Measurements from ENCODE around the gene NKAPD1.
"Not testable (repeated sequence)": the region's sequence is repeated elsewhere in the genome, so short reads cannot be mapped to it uniquely, and the experiment has no call there.

Gene NKAPD1

DNA sequence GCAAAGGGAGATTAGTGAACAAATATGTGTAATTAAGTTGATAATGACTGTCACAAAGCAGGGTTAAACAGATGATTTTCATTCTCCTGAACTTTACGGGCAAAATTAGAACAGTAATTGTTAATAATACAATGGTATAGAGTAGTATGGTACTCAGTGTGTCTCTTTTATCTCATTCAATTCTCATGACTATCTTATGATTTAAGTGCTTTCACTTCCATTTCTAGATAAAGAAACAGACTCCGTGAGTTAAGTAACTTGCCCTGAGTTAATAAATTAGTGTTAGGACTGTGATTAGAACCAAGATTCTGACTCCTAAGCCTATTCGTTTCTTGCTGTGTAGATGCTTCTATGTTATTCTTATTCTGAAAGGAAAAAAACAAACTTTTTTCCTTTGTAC is 22.3 kb upstream of the NKAPD1 start:
- Mint-ChIP-seq H3K4me3 (no peak overlapping the region), H3K4me1 (peaks cover 38% of the 10 kb centered on the region), H3K27me3 (no peaks in the 10 kb centered on the region), H3K36me3 (peaks cover 39% of the 10 kb centered on the region), H3K9me3 (no peaks in the 10 kb centered on the region), H3K27ac (no peak overlapping the region)

DNA sequence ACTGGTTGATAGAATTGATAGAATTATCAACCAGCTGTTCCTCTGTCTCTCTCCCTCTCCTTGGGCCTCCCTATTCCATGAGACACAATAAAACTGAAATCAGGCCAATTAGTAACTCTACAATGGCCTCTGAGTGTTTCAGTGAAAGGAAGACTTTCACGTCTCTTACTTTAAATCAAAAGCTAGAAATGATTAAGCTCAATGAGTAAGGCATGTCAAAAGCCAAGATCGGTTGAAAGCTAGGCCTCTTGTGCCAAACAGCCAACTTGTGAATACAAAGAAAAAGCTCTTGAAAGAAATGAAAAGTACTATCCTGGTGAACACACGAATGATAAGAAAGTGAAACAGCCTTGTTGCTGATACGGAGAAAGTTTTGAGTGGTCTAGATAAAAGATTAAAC is 16.9 kb upstream of the NKAPD1 start:
- peaks cover 18% of the 10 kb centered on the region for H3K36me3 Mint-ChIP-seq
- H3K27me3 Mint-ChIP-seq = no peaks in the 10 kb centered on the region
- H3K27ac Mint-ChIP-seq = peak overlapping the region; percentile 41
- no peaks in the 10 kb centered on the region for H3K9me3 Mint-ChIP-seq
- H3K4me1 Mint-ChIP-seq = peaks cover 7% of the 10 kb centered on the region
- no peak overlapping the region for H3K4me3 Mint-ChIP-seq

- no peaks in the 10 kb centered on the region for H3K9me3 Mint-ChIP-seq
- peaks cover 7% of the 10 kb centered on the region for H3K4me1 Mint-ChIP-seq
- no peak overlapping the region for H3K4me3 Mint-ChIP-seq
- no peak overlapping the region for H3K27ac Mint-ChIP-seq
- H3K27me3 Mint-ChIP-seq = no peaks in the 10 kb centered on the region
- peaks cover 18% of the 10 kb centered on the region for H3K36me3 Mint-ChIP-seq
Observed at GRCh38 chr11:112058103-112058502, 16.0 kb upstream of the NKAPD1 start.

- H3K27me3 Mint-ChIP-seq = no peaks in the 10 kb centered on the region
- H3K27ac Mint-ChIP-seq = no peak overlapping the region
- H3K9me3 Mint-ChIP-seq = no peaks in the 10 kb centered on the region
- H3K4me1 Mint-ChIP-seq = no peaks in the 10 kb centered on the region
- H3K36me3 Mint-ChIP-seq = peaks cover 4% of the 10 kb centered on the region
- H3K4me3 Mint-ChIP-seq = no peak overlapping the region
Observed at GRCh38 chr11:112062923-112063322, 11.2 kb upstream of the NKAPD1 start.

DNA sequence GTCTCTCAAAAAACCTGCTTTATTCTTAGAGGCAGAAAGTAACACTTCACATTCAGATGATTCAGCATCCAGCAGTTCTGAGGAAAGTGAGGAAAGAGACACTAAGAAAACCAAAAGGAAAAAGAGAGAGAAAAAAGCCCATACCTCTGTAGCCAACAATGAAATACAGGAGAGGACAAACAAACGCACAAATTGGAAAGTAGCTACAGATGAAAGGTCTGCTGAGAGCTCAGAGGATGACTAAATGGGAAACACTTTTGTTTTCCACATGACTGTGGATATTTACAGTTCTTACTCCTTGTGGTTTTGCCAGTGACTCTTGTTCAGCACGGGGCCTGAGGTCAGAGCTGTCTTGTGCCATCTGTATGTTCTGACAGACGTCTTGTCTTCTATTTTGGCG is 8.6 kb downstream of the NKAPD1 start:
- peaks cover 25% of the 10 kb centered on the region for H3K36me3 Mint-ChIP-seq
- H3K4me1 Mint-ChIP-seq = peaks cover 36% of the 10 kb centered on the region
- no peaks in the 10 kb centered on the region for H3K9me3 Mint-ChIP-seq
- H3K27me3 Mint-ChIP-seq = no peaks in the 10 kb centered on the region
- no peak overlapping the region for H3K4me3 Mint-ChIP-seq
- peak overlapping the region; percentile 82 for H3K27ac Mint-ChIP-seq

GRCh38 chr11:112085822-112086421 is 11.8 kb downstream of the NKAPD1 start:
- peak overlapping the region; percentile 100 for H3K27ac Mint-ChIP-seq
- peaks cover 57% of the 10 kb centered on the region for H3K4me1 Mint-ChIP-seq
- H3K36me3 Mint-ChIP-seq = peaks cover 41% of the 10 kb centered on the region

GRCh38 chr11:112086422-112087191 is 12.5 kb downstream of the NKAPD1 start, which contains the start of the genes SDHD and TIMM8B:
TSS of gene SDHD (plus strand) at chr11:112086873. CDS start at chr11:112086908, 35 bp downstream.
TSS of gene TIMM8B (minus strand) at chr11:112086756. CDS start at chr11:112086723, 33 bp downstream.
- Mint-ChIP-seq H3K36me3 (peaks cover 48% of the 10 kb centered on the region), H3K4me1 (peaks cover 63% of the 10 kb centered on the region), H3K4me3 (peak within 1 kb of the TSS; percentile 100)

More at GRCh38 chr11:112085822-112086421, 11.8 kb downstream of the NKAPD1 start:
- Mint-ChIP-seq H3K9me3 (no peaks in the 10 kb centered on the region), H3K4me3 (peak overlapping the region; percentile 100), H3K27me3 (no peaks in the 10 kb centered on the region)

GRCh38 chr11:112087212-112087611 is 13.1 kb downstream of the NKAPD1 start:
- Mint-ChIP-seq H3K27ac (peak overlapping the region; percentile 100), H3K27me3 (no peaks in the 10 kb centered on the region), H3K4me3 (peak overlapping the region; percentile 100), H3K36me3 (peaks cover 48% of the 10 kb centered on the region), H3K4me1 (peaks cover 63% of the 10 kb centered on the region), H3K9me3 (no peaks in the 10 kb centered on the region)

More at GRCh38 chr11:112086422-112087191, 12.5 kb downstream of the NKAPD1 start, which contains the start of the genes SDHD and TIMM8B:
- Mint-ChIP-seq H3K27me3 (no peaks in the 10 kb centered on the region), H3K27ac (peak within 1 kb of the TSS; percentile 100), H3K9me3 (no peaks in the 10 kb centered on the region)

GRCh38 chr11:112095302-112095701 is 21.2 kb downstream of the NKAPD1 start:
- not testable (repeated sequence) for H3K4me3 Mint-ChIP-seq, H3K4me1 Mint-ChIP-seq, H3K27me3 Mint-ChIP-seq, H3K9me3 Mint-ChIP-seq, H3K27ac Mint-ChIP-seq
- peaks cover 25% of the 10 kb centered on the region for H3K36me3 Mint-ChIP-seq

DNA sequence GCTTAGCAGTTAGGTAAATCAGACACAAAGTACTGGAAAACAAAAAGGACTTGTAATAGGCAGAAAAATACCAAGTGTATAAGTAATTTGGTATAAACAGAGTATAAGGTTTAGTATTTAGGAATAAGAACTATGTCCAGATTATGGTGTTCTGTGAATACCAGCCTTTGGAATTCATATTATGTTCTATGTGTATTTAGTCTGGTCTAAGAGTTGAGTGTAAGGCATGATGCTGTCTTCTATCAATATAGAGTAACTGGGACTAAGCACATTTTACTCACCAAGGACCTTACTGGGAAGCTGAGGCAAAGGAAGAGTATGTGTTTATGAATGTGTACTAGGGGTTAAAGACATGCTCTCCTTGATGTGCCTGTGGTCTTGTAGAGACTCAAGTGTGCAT is 22.1 kb downstream of the NKAPD1 start:
- H3K36me3 Mint-ChIP-seq = peaks cover 19% of the 10 kb centered on the region

GRCh38 chr11:112097734-112098528 is 23.8 kb downstream of the NKAPD1 start:
- H3K27me3 Mint-ChIP-seq = no peaks in the 10 kb centered on the region
- H3K9me3 Mint-ChIP-seq = no peaks in the 10 kb centered on the region
- peaks cover 14% of the 10 kb centered on the region for H3K36me3 Mint-ChIP-seq
- no peak overlapping the region for H3K27ac Mint-ChIP-seq
- no peaks in the 10 kb centered on the region for H3K4me1 Mint-ChIP-seq
- H3K4me3 Mint-ChIP-seq = no peak overlapping the region

More for the DNA sequence above, 22.1 kb downstream of the NKAPD1 start:
- H3K9me3 Mint-ChIP-seq = no peaks in the 10 kb centered on the region
- peaks cover 4% of the 10 kb centered on the region for H3K4me1 Mint-ChIP-seq
- H3K4me3 Mint-ChIP-seq = no peak overlapping the region
- no peak overlapping the region for H3K27ac Mint-ChIP-seq
- H3K27me3 Mint-ChIP-seq = no peaks in the 10 kb centered on the region

GRCh38 chr11:112100462-112100861 is 26.4 kb downstream of the NKAPD1 start:
- no peak overlapping the region for H3K4me3 Mint-ChIP-seq
- peaks cover 12% of the 10 kb centered on the region for H3K36me3 Mint-ChIP-seq
- H3K27me3 Mint-ChIP-seq = no peaks in the 10 kb centered on the region
- no peaks in the 10 kb centered on the region for H3K9me3 Mint-ChIP-seq
- no peaks in the 10 kb centered on the region for H3K4me1 Mint-ChIP-seq
- no peak overlapping the region for H3K27ac Mint-ChIP-seq

GRCh38 chr11:112103446-112103845 is 29.3 kb downstream of the NKAPD1 start:
- no peak overlapping the region for H3K4me3 Mint-ChIP-seq
- no peaks in the 10 kb centered on the region for H3K27me3 Mint-ChIP-seq
- H3K36me3 Mint-ChIP-seq = peaks cover 2% of the 10 kb centered on the region
- no peaks in the 10 kb centered on the region for H3K4me1 Mint-ChIP-seq
- no peaks in the 10 kb centered on the region for H3K9me3 Mint-ChIP-seq
- no peak overlapping the region for H3K27ac Mint-ChIP-seq

- no peak overlapping the region for H3K27ac Mint-ChIP-seq
- H3K27me3 Mint-ChIP-seq = no peaks in the 10 kb centered on the region
- H3K36me3 Mint-ChIP-seq = peaks cover 2% of the 10 kb centered on the region
- no peak overlapping the region for H3K4me3 Mint-ChIP-seq
- no peaks in the 10 kb centered on the region for H3K9me3 Mint-ChIP-seq
- H3K4me1 Mint-ChIP-seq = no peaks in the 10 kb centered on the region
Observed at GRCh38 chr11:112106070-112106469, 32.0 kb downstream of the NKAPD1 start.

GRCh38 chr11:112113539-112114457 is 39.7 kb downstream of the NKAPD1 start:
- no peak overlapping the region for H3K27ac Mint-ChIP-seq
- H3K27me3 Mint-ChIP-seq = no peaks in the 10 kb centered on the region
- H3K4me1 Mint-ChIP-seq = peaks cover 9% of the 10 kb centered on the region
- no peak overlapping the region for H3K4me3 Mint-ChIP-seq
- peaks cover 6% of the 10 kb centered on the region for H3K36me3 Mint-ChIP-seq
- no peaks in the 10 kb centered on the region for H3K9me3 Mint-ChIP-seq
